HG02852 (cell line): Measurements from ENCODE around the gene MKNK1.
A peak's percentile ranks its signal among the peaks of the same experiment; 100 is the strongest.

Experiments
- ATAC-seq: cut with Tn5 transposase; IDR thresholded peaks from one replicate; pipeline ENCODE4 v1.9.1; 2021; ENCODE audit warnings: mild to moderate bottlenecking, moderate library complexity; ENCODE audit not compliant: unreplicated experiment

The MKNK1 gene

DNA sequence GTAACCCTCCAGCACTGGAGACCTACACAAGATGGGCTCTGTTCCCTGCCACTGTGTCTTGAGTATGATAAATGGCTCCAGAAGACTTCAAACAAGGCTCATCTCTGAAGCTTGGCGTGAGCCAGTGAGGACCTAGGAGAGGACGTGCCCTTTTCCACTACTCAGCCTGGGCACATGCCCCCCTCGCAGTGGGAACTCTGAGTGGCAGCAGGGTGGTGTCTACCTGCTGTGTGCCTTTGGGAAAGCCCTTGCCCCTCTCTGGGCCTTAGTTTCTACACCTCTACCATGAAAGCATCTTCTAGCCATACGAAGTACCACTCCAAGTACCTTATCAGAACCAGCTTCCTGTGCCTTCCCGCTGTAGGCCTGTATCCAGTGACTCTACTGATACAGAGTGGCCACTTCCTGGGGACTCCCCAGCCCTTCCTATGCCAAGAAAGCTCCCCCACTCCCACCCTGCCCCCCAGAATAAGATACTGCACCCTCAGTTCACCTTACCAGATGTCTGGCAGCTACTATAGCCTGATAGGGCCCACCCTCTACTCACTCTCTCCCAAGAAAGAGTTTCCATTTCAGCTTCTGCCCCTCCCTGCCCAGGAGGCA is 15.7 kb upstream of the MKNK1 start:
- ATAC-seq: no peak

DNA sequence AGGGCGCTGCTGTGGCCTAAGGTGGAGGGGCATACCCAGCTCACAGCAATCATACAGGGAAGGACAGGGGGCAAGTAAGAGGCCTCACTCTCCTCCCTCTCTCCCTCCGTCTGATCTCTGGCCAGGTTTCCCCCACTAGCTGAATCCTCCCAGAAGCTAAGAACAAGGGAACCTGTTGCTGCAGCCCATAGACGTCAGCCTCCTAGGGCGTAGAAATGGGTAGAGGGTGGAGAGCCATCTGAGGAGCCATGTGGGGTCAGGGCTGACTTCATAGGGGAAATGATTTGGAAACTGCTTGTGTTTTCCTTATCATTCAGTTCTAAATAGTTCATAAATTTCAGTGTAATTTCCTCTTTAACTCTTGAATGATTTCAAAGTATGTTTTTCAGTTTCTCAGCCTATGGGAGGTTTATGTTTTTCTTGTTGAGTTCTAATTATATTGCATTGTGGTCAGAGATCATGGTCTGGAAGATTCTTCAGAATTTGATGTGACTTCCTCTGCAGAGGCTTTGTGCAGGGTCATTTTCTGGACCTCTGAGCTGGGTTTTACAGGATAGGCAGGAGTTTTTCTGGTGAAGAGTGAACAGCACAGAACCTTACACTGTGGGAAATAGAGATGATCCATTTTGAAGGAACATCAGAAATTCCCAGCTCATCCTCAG is 14.8 kb upstream of the MKNK1 start:
- ATAC-seq: no peak

DNA sequence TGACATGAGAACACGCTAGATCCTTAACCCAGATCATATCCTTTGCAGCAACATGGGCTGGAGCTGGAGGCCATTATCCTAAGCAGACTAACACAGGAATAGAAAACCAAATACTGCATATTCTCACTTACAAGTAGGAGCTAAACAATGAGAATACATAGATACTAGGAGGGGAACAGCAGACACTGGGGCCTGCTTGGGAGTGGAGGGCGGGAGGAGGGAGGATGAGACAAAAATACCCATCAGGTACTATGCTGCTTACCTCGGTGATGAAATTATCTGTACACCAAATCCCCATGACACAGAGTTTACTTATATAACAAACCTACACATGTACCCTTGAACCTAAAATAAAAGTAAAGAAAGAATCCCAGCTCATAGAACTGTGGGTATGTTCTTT is 13.8 kb upstream of the MKNK1 start:
- ATAC-seq: no peak

- peak; percentile 19 for ATAC-seq
Observed at GRCh38 chr1:46617108-46617800, 13.2 kb upstream of the MKNK1 start.

GRCh38 chr1:46616277-46617107 is 12.4 kb upstream of the MKNK1 start, which contains the start of gene MOB3C:
MOB3C (minus strand) TSS chr1:46616811; CDS start chr1:46613321, 3,490 bp downstream.
- peak; percentile 70 for ATAC-seq

GRCh38 chr1:46615735-46616134 is 11.7 kb upstream of the MKNK1 start:
- ATAC-seq: no peak

- ATAC-seq: no peak
Observed at GRCh38 chr1:46615088-46615487, 11.0 kb upstream of the MKNK1 start.

DNA sequence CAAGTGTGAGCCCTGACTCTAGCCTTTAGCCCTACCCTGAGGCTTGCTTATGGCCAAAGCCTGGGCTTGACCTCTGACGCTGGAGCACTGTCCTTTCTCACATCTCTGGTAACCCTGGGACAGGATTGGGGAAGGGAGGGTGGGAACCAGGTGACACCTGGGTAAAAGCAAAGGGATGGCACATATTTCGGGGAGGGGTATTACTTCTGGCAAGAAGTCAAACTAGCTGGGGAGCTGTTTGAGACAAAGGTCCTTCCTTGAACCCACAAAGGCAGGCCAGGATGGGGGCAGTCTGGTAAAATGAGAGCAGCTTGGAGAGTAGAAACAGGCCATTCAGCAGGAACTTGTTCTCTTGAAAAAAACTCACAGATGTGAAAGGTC is 10.5 kb upstream of the MKNK1 start:
- ATAC-seq: no peak

DNA sequence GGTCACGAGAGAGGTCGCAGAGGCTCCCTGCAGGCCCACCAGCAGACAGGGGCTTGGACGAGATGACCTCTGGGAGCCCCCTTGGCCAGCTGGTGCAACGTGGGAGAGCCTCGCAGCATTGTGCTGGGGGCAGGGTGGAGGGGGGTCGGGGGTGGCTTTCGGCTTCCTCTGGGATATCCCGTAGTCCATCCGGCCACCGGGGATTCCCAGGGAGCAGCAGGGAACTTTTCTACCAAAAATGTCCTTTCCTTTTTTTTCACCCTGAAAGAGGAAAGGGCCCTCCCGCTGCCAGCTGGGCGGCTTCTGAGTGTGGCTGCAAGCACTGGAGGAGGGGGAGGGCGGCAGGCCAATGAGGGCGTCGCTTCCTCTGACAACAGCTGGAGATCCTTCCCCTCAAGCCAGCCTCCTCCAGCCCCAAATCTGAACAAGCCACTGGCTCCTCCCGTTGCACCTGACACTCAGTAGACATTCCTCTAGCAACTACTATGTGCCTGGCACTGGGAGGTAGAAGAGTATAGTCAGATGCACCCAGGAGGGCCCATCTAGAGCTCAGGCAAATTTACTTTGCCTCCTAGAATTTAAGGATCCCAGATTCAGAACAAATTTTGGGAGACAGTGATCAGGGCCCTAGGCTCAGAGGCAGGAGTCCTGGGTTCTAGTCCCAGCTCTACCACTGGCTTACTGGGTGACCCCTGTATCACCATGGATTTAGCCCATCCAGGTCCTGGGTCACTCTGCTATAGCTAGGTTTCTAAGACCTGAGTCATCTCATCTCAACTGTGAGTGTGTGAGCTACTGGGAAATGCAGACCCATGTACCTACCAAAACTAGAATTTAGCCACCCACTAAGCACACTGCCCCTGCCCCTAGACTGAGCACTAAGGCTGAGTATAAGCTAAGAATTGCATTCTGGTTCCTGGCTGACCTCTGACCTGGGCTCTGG is 9.9 kb upstream of the MKNK1 start:
- ATAC-seq: peak; percentile 46

- ATAC-seq: no peak
Observed at GRCh38 chr1:46612937-46613660, 9.0 kb upstream of the MKNK1 start.

DNA sequence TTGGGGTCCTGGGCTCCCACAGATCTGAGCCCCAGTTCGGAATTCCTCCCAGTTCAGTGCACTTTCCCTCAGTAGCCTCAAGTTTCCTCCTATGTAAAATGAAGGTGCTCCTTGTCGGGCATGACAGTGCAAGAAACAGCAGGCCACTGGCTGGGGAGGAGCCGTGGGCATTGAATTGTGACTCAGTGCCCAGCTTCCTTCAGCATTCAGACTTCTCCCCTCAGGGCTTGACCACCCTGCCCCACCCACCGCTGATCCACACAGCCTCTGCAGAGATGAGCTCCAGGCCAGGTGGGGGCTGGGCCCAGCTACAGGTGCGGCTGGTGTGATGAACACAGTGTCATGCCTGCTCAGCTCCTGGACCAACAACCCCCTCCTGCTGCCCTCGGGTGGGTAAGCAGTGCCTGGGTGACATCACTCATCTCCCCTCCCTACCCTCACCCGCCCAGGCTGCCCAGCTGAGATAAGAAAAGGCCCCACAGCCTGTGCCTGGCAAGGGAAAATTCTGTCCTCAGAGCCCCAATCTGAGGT is 7.7 kb upstream of the MKNK1 start:
- no peak for ATAC-seq

DNA sequence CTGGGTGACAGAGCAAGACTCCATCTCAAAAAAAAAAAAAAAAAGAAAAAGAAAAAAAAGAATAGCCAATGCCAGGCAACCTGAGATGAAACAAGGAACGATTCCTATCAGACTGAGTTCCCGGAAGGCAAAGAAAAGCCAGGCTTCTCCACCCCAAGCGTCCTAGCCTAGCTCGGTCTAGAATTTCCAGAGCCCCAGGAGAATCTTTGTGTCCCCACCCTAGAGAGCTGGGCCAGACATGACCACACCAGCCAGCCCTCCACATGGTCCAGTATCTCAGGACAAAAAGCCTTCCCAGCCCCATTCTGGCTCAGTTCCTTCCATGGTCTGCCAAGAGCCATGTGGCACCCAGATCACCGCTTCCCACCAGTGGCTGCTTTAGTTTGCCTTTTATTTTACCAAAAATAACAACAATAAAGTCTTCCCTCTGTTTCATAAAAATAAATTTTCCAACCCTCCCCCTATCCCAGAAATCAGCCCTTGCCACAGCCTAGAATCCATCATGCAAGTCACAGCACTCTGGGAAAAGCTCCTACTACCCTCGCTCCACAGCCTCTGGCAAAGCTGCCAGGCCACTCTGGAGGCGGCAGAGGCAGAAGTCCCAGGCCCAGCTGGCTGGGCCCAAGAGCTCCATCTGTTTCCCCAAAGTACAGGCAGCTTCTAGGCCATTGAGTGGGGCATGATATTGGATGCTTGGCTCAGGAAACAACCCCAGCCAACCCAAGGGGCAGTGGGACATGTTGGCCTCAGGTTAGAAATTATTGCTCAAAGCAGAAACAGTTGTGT is 3.5 kb upstream of the MKNK1 start:
- ATAC-seq: no peak

- ATAC-seq: no peak
Observed at GRCh38 chr1:46606255-46606965, 2.3 kb upstream of the MKNK1 start.

DNA sequence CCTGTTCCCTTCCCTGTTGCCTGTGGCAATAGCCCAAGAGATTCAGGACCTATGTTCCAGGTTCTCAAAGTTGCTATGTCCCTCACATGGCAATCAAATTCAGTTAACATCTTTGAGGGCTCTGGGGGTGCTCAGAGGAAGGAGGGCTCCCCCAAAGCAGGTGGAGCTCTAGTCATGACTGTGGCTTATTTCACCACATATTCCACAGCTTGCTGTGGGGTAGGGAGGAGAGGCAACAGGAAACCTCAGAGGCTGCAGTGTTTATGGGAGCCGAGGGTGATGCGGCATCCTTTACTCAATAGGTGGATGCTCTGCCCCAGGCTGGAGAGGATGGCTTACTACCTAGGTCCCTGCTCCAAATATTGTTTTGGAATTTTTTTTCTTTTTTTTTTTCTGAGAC is 1.2 kb upstream of the MKNK1 start:
- ATAC-seq: no peak

DNA sequence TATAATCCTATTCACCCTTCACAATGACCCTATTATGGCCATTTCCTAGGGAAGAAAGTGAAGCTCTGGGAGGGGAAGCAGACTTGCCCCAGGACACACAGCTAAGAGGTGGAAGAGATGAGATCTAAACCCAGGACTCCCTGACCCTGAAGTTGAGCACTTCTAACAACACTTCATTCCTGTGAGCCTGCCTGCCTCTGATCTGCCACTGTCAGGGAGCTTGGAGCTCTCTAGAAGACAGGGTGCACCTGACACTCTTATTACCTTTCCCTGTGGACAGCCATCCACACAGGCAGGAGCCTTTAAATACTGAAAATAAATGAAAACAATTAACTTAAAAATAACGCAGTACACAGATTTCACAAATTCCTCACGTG is 599 bp downstream of the MKNK1 start:
- ATAC-seq: no peak

GRCh38 chr1:46601257-46602007 is 2.6 kb downstream of the MKNK1 start:
- ATAC-seq: no peak
